HCT116 (cell line): ENCODE results near the gene SKA1. TPM values are rescaled to one million over a fixed set of nuclear protein-coding genes. Genes with fewer than 3 reads are reported as not detected.
A peak's percentile ranks its signal among the peaks of the same experiment; 100 is the strongest.

Experiments used
- ATAC-seq: fragments of 200-7000 bp; cut with Tn5 transposase; 2 replicates; pipeline ENCODE4 v1.9.1; 2020; ENCODE audit warnings: mild to moderate bottlenecking, moderate library complexity
- BruUV-seq: library from RNA; stranded (reverse); fragments of 400-500 nt; replicated peaks from 2 replicates; lab custom pipeline; 2021; lab: Mats Ljungman, UMichigan
- CTCF ChIA-PET: fragments of 300-600 bp; sonication (Branson Sonifier 250); formaldehyde crosslinking; loops from one replicate; lab custom pipeline; 2021; ENCODE audit warnings: antibody characterized with exemption; lab: Charles Lee
- POLR2A ChIA-PET: fragments of 300-600, 350-600 bp; sonication (Branson Sonifier 250); formaldehyde crosslinking; loops from one replicate; lab custom pipeline; 2021; ENCODE audit warnings: antibody characterized with exemption; lab: Charles Lee
- RAD21 ChIA-PET, 2 experiments: fragments of 300-600 bp; sonication (Branson Sonifier 250); formaldehyde crosslinking; loops; one replicate each; lab custom pipeline; 2023; ENCODE audit warnings: low total read pairs in 2 of 2; ENCODE audit not compliant: uncharacterized antibody in 2 of 2, unreplicated experiment in 2 of 2, low non-redundant PET in 1 of 2; lab: Charles Lee
- DNase-seq: peaks from one replicate; pipeline ENCODE4 v3.0.0-alpha.2; 2010; ENCODE audit warnings: low read depth, low spot score
- H2AFZ ChIP-seq: fragments of 200-600 bp; shearing (Covaris generic), sonication (generic); 2 replicates; pipeline ENCODE4 v1.6.1; 2017; ENCODE audit warnings: low read depth, mixed run types, mixed read lengths, antibody characterized with exemption, low read length; ENCODE audit not compliant: poor library complexity, severe bottlenecking
- H3K27ac ChIP-seq: 2 replicates; pipeline ENCODE4 v1.5.1; 2012; ENCODE audit warnings: low read depth, low read length
- H3K27me3 ChIP-seq: fragments of 200-600 bp; sonication (generic); 2 replicates; pipeline ENCODE4 v1.6.1; 2016; ENCODE audit warnings: mixed run types, low read length, mixed read lengths; ENCODE audit not compliant: insufficient read depth
- H3K36me3 ChIP-seq, 2 experiments: fragments of 200-500 bp in 1 of 2; fragments of 200-600 bp in 1 of 2; sonication (Bioruptor generic) in 1 of 2; sonication (generic) in 1 of 2; 2 replicates each; pipeline versions ENCODE4 v1.5.1 to v1.6.1; 2014 to 2016; ENCODE audit warnings: low read length in 2 of 2, inconsistent platforms in 1 of 2, mixed read lengths in 1 of 2, mixed run types in 1 of 2; ENCODE audit not compliant: insufficient read depth in 2 of 2, control insufficient read depth in 1 of 2
- H3K4me1 ChIP-seq, 2 experiments: fragments of 200-600 bp in 1 of 2; sonication (generic) in 1 of 2; 2 replicates each; pipeline versions ENCODE4 v1.5.1 to v1.6.1; 2012 to 2017; ENCODE audit warnings: low read length in 2 of 2, inconsistent platforms in 1 of 2, mild to moderate bottlenecking in 1 of 2, mixed read lengths in 1 of 2, mixed run types in 1 of 2, moderate library complexity in 1 of 2; ENCODE audit not compliant: insufficient read depth in 2 of 2, control insufficient read depth in 1 of 2
- H3K4me2 ChIP-seq: fragments of 200-600 bp; sonication (generic); 2 replicates; pipeline ENCODE4 v1.6.1; 2017; ENCODE audit warnings: mixed run types, low read length, mixed read lengths
- H3K4me3 ChIP-seq, 2 experiments: fragments of 200-600 bp in 1 of 2; sonication (generic) in 1 of 2; replicated peaks in 1 of 2; 2 replicates each; pipeline ENCODE4 v1.5.1; 2011 to 2016; ENCODE audit warnings: low read length in 2 of 2, control low read depth in 1 of 2, low read depth in 1 of 2, mild to moderate bottlenecking in 1 of 2, mixed read lengths in 1 of 2, mixed run types in 1 of 2
- H3K79me2 ChIP-seq: fragments of 200-600 bp; sonication (generic); 2 replicates; pipeline ENCODE4 v1.6.1; 2017; ENCODE audit warnings: mild to moderate bottlenecking, mixed run types, low read length, moderate library complexity, mixed read lengths; ENCODE audit not compliant: insufficient read depth
- H3K9ac ChIP-seq: fragments of 200-600 bp; sonication (generic); 2 replicates; pipeline ENCODE4 v1.6.1; 2016; ENCODE audit warnings: low read length, mixed read lengths
- H3K9me2 ChIP-seq: fragments of 200-600 bp; sonication (generic), shearing (Covaris generic); 2 replicates; pipeline ENCODE4 v1.6.1; 2017; ENCODE audit warnings: mixed run types, mild to moderate bottlenecking, moderate library complexity; ENCODE audit not compliant: insufficient read depth
- H3K9me3 ChIP-seq, 2 experiments: fragments of 200-500 bp in 1 of 2; fragments of 200-600 bp in 1 of 2; sonication (Bioruptor generic) in 1 of 2; sonication (generic) in 1 of 2; 2 replicates each; pipeline ENCODE4 v1.6.1; 2014 to 2017; ENCODE audit warnings: low read length in 2 of 2, mixed read lengths in 2 of 2, inconsistent platforms in 1 of 2, low read depth in 1 of 2, mild to moderate bottlenecking in 1 of 2, mixed run types in 1 of 2, moderate library complexity in 1 of 2; ENCODE audit not compliant: control insufficient read depth in 1 of 2, insufficient read depth in 1 of 2
- H4K20me1 ChIP-seq: fragments of 200-600 bp; sonication (generic), shearing (Covaris generic); 2 replicates; pipeline ENCODE4 v1.6.1; 2017; ENCODE audit warnings: mixed run types, mild to moderate bottlenecking, moderate library complexity; ENCODE audit not compliant: insufficient read depth
- CBX3 ChIP-seq: IDR thresholded peaks from 2 replicates; pipeline ENCODE4 v1.6.1; 2012; ENCODE audit warnings: low read depth
- CEBPB ChIP-seq: IDR thresholded peaks from 2 replicates; pipeline ENCODE4 v1.6.1; 2012; ENCODE audit warnings: low read depth
- ELF1 ChIP-seq: IDR thresholded peaks from 2 replicates; pipeline ENCODE4 v1.6.1; 2012; ENCODE audit warnings: low read depth, borderline replicate concordance
- EZH2 ChIP-seq: fragments of 200-600 bp; sonication (generic); IDR thresholded peaks from 2 replicates; pipeline ENCODE4 v1.6.1; 2017; ENCODE audit warnings: antibody characterized with exemption, mixed run types
- POLR2A ChIP-seq: IDR thresholded peaks from 2 replicates; pipeline ENCODE4 v1.7.0; 2011; ENCODE audit warnings: borderline replicate concordance; ENCODE audit not compliant: insufficient read depth, insufficient read length; ENCODE audit errors: extremely low read depth
- POLR2AphosphoS5 ChIP-seq: IDR thresholded peaks from 2 replicates; pipeline ENCODE4 v1.6.1; 2011; ENCODE audit warnings: mild to moderate bottlenecking, low read depth, low read length, moderate library complexity
- SIN3A ChIP-seq: IDR thresholded peaks from 2 replicates; pipeline ENCODE4 v1.6.1; 2012; ENCODE audit warnings: low read depth
- SRF ChIP-seq: IDR thresholded peaks from 2 replicates; pipeline ENCODE4 v1.6.1; 2012; ENCODE audit warnings: low read depth
- TCF7L2 ChIP-seq: IDR thresholded peaks from 2 replicates; pipeline ENCODE4 v1.7.0; 2011; ENCODE audit warnings: borderline replicate concordance, inconsistent platforms; ENCODE audit not compliant: insufficient read depth, insufficient read length; ENCODE audit errors: extremely low read depth
- YY1 ChIP-seq: IDR thresholded peaks from 2 replicates; pipeline ENCODE4 v1.6.1; 2011; ENCODE audit warnings: low read length, low read depth, moderate library complexity, mild to moderate bottlenecking; ENCODE audit not compliant: insufficient replicate concordance; ENCODE audit errors: extremely low read depth
- ZFX ChIP-seq: fragments of 450-650 bp; IDR thresholded peaks from 2 replicates; pipeline ENCODE4 v1.6.1; 2017
- intact Hi-C: fragments of 100-400 bp; cut with micrococcal nuclease; formaldehyde crosslinking; loops from 2 replicates; pipeline ENCODE4 v1.10.0; 2022
- total RNA-seq: library from RNA; stranded (reverse); gene quantifications from one replicate; pipeline ENCODE4 v1.2.1, GENCODE V29; 2021; ENCODE audit not compliant: unreplicated experiment

Gene SKA1
- total RNA-seq, 1 experiment from 2014 or later = 34.5 TPM

DNA sequence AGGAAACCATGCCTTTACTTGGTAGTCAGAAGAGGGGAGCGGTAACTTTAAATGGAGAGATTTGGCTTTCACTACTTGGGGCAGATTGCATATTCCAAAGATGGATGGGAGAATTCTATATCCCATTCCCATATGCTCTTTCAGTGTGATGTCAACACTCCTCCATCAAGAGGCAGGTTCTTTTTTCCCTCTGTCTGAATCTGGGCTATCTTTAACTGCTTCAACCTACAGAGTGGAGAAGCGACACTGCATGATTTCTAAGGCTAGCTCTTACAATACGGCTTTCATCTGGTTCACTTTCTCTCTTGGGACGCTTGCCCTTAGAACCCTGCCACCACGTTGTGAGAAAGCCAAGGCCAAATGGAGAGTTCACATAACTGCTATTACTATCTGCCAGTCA, 34.4 kb downstream of the SKA1 start:
- no peak for ATAC-seq
- ChIA-PET CTCF (no interaction called here), POLR2A (no interaction called here), RAD21 (no interaction called here)
- Histone ChIP-seq H3K4me3 (no peak overlapping the region), H3K36me3 (no peaks in the 10 kb centered on the region), H4K20me1 (no peaks in the 10 kb centered on the region), H3K27ac (no peak overlapping the region), H3K9ac (no peak overlapping the region), H2AFZ (no peak overlapping the region), H3K9me2 (no peaks in the 10 kb centered on the region), H3K79me2 (no peaks in the 10 kb centered on the region), H3K4me2 (no peak overlapping the region), H3K9me3 (no peaks in the 10 kb centered on the region), H3K27me3 (no peaks in the 10 kb centered on the region), H3K4me1 (no peaks in the 10 kb centered on the region)
- DNase-seq = no peak
- intact Hi-C loops = no loop called here
- no TSS peak for BruUV-seq
- TF ChIP-seq POLR2A = no peak
- no peak for TF ChIP-seq EZH2
- no peak for TF ChIP-seq TCF7L2
- no peak for TF ChIP-seq POLR2AphosphoS5
- TF ChIP-seq SRF = no peak
- no peak for TF ChIP-seq CEBPB
- no peak for TF ChIP-seq CBX3
- no peak for TF ChIP-seq YY1
- no peak for TF ChIP-seq ELF1
- no peak for TF ChIP-seq ZFX

DNA sequence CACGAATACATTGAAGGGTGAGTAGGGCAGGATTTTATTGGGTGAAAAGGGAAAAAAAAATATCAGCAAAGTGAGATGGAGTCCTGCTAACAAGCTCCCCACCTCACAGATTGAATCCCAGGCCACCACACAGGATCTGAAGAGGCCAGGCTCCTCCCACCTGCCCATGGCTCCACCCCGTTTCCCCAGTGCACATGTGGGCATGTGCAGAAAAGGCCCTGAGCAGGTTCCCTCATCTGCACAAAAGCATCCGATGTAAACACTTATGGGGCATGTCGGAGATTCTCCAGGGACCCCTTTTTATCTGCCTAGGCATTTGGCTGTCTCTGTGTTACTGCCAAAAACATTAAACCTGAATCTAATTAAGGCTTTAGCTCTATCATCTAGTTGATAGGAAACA, 35.2 kb downstream of the SKA1 start:
- POLR2A ChIA-PET = no interaction called here
- no peak for TF ChIP-seq SIN3A
- TF ChIP-seq, all 23 proteins: peak for 0
- no peak overlapping the region for H3K4me2 ChIP-seq

More for the DNA sequence above, 35.2 kb downstream of the SKA1 start:
- H3K79me2 ChIP-seq = no peaks in the 10 kb centered on the region
- no TSS peak for BruUV-seq
- no peak overlapping the region for H3K4me3 ChIP-seq
- no peak for DNase-seq
- H3K9me3 ChIP-seq = no peaks in the 10 kb centered on the region
- no peak overlapping the region for H3K27ac ChIP-seq
- H3K27me3 ChIP-seq = no peaks in the 10 kb centered on the region
- intact Hi-C loops = no loop called here
- no peak overlapping the region for H3K9ac ChIP-seq
- ChIA-PET CTCF (interaction anchor here (0.6 kb wide), 1 partner anchor 13 kb away, joined by 3 read pairs; no protein-coding TSS in a partner anchor), RAD21 (no interaction called here)
- peak overlapping the region; percentile 17 for H2AFZ ChIP-seq
- H3K9me2 ChIP-seq = no peaks in the 10 kb centered on the region
- ATAC-seq = peak; percentile 83
- no peaks in the 10 kb centered on the region for H3K36me3 ChIP-seq
- no peaks in the 10 kb centered on the region for H3K4me1 ChIP-seq
- H4K20me1 ChIP-seq = no peaks in the 10 kb centered on the region
